ENCODE measurements around the gene CEACAM5.

The CEACAM5 gene

GRCh38 chr19:41753159-41753558 is 44.7 kb downstream of the CEACAM5 start:
- Histone ChIP-seq H3K27me3 (ENCODE audit: insufficient read depth, low read length) (0 out of 2 replicates have a peak, but pooled peaks cover 6% of the 10 kb centered on the region), H3K9me2 (ENCODE audit: low read depth, low read length) (no peaks in the 10 kb centered on the region), H3K9ac (ENCODE audit: low read length) (no peak overlapping the region), H3K79me2 (ENCODE audit: insufficient read depth, low read length) (no peaks in the 10 kb centered on the region), H3K4me2 (ENCODE audit: low read length) (no peak overlapping the region), H3K36me3 (ENCODE audit: insufficient read depth, low read length) (no peaks in the 10 kb centered on the region), H3K9me3 (ENCODE audit: low read length) (no peaks in the 10 kb centered on the region), H4K20me1 (ENCODE audit: insufficient read depth, low read length) (no peaks in the 10 kb centered on the region), H3F3A (ENCODE audit: insufficient read depth, low read length) (no peaks in the 10 kb centered on the region), H3K4me1 (ENCODE audit: insufficient read depth, low read length, severe bottlenecking) (no peaks in the 10 kb centered on the region), H3K4me3 (ENCODE audit: low read depth, low read length, poor library complexity, severe bottlenecking) (no peak overlapping the region), H3K27ac (ENCODE audit: low read depth, low read length, poor library complexity, severe bottlenecking) (no peak overlapping the region), H2AFZ (ENCODE audit: low read length) (no peak overlapping the region)
- TF ChIP-seq EZH2 (IDR thresholded peaks at IDR 0.05; ENCODE audit: borderline replicate concordance, low read length) (no peak), CTCF (IDR thresholded peaks at IDR 0.05; ENCODE audit: low read length) (peak; percentile 77)

DNA sequence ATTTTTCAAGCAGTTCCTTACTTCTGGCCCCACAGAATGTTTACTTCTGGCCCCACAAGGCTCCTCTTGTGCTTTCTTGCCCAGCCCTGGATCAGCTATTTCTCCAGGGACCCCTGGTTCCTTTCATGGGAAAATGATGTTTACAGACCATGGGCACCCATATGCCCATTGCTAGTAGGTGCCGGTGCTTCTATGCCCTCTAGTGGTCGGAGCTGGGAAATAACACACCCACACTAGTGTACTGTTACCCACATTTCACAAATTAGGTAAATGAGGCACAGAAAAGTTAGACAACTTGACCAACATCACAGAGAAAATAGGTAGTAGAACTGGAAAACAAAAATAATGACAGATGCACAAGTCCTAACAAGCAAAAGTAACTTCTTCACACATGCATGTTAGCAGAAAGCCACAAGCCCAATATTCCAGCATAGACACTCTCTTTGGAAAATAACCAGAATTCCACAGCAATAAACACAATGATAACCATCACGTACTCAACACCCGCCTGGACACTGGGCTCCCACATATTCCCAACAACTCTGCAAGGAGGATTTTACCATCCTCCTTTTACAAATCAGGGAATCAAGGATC is 45.6 kb downstream of the CEACAM5 start:
- no peaks in the 10 kb centered on the region for H4K20me1 ChIP-seq (ENCODE audit: insufficient read depth, low read length)
- H3K9ac ChIP-seq (ENCODE audit: low read length) = no peak overlapping the region
- H3K4me2 ChIP-seq (ENCODE audit: low read length) = no peak overlapping the region
- no peaks in the 10 kb centered on the region for H3K79me2 ChIP-seq (ENCODE audit: insufficient read depth, low read length)
- H3K9me3 ChIP-seq (ENCODE audit: low read length) = no peaks in the 10 kb centered on the region
- no peak overlapping the region for H3K27ac ChIP-seq (ENCODE audit: low read depth, low read length, poor library complexity, severe bottlenecking)
- no peaks in the 10 kb centered on the region for H3K36me3 ChIP-seq (ENCODE audit: insufficient read depth, low read length)
- no peak overlapping the region for H2AFZ ChIP-seq (ENCODE audit: low read length)
- no peaks in the 10 kb centered on the region for H3K4me1 ChIP-seq (ENCODE audit: insufficient read depth, low read length, severe bottlenecking)
- no peaks in the 10 kb centered on the region for H3K9me2 ChIP-seq (ENCODE audit: low read depth, low read length)
- no peak overlapping the region for H3K4me3 ChIP-seq (ENCODE audit: low read depth, low read length, poor library complexity, severe bottlenecking)
- TF ChIP-seq CTCF (IDR thresholded peaks at IDR 0.05; ENCODE audit: low read length) (peak; percentile 78), EZH2 (IDR thresholded peaks at IDR 0.05; ENCODE audit: borderline replicate concordance, low read length) (no peak)
- no peaks in the 10 kb centered on the region for H3F3A ChIP-seq (ENCODE audit: insufficient read depth, low read length)
- 0 out of 2 replicates have a peak, but pooled peaks cover 6% of the 10 kb centered on the region for H3K27me3 ChIP-seq (ENCODE audit: insufficient read depth, low read length)

DNA sequence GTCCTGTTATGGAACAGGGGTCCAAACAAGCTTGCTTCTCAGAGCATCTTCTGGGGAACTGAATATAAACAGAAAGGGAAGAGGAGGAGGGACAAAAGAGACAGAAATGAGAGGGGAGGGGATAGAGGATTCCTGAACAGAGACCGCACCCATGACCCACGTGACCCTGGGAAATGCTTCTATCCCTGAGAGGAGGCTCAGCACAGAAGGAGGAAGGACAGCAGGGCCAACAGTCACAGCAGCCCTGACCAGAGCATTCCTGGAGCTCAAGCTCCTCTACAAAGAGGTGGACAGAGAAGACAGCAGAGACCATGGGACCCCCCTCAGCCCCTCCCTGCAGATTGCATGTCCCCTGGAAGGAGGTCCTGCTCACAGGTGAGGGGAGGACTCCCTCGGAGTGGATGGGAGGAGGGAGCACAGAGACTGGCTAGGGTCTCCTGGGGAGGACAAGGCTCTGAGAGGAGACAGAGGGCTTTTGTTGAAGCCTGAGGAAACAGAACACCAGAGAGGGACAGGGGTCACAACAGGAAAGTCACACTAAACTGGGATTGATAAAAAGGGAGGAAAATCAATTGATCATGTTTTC is 47.0 kb downstream of the CEACAM5 start, which contains the start of gene CEACAM6:
CEACAM6 (plus strand) TSS at position 203 of the 586 bp plus-strand sequence; CDS start at position 312, 109 bp downstream.
- Histone ChIP-seq H3K27ac (ENCODE audit: low read depth, low read length, poor library complexity, severe bottlenecking) (no peak within 1 kb of the TSS), H3K9ac (ENCODE audit: low read length) (no peak within 1 kb of the TSS), H3F3A (ENCODE audit: insufficient read depth, low read length) (no peaks in the 10 kb centered on the region), H3K9me2 (ENCODE audit: low read depth, low read length) (no peaks in the 10 kb centered on the region), H3K79me2 (ENCODE audit: insufficient read depth, low read length) (no peaks in the 10 kb centered on the region), H3K9me3 (ENCODE audit: low read length) (no peaks in the 10 kb centered on the region), H3K27me3 (ENCODE audit: insufficient read depth, low read length) (0 out of 2 replicates have a peak, but pooled peaks cover 6% of the 10 kb centered on the region), H3K4me2 (ENCODE audit: low read length) (no peak within 1 kb of the TSS), H3K4me3 (ENCODE audit: low read depth, low read length, poor library complexity, severe bottlenecking) (no peak within 1 kb of the TSS), H4K20me1 (ENCODE audit: insufficient read depth, low read length) (no peaks in the 10 kb centered on the region), H3K4me1 (ENCODE audit: insufficient read depth, low read length, severe bottlenecking) (no peaks in the 10 kb centered on the region), H2AFZ (ENCODE audit: low read length) (no peak within 1 kb of the TSS), H3K36me3 (ENCODE audit: insufficient read depth, low read length) (no peaks in the 10 kb centered on the region)
- TF ChIP-seq EZH2 (IDR thresholded peaks at IDR 0.05; ENCODE audit: borderline replicate concordance, low read length) = no peak
- TF ChIP-seq CTCF (IDR thresholded peaks at IDR 0.05; ENCODE audit: low read length) = no peak
